ENCODE results near the gene ADAMTS2. TPM values are rescaled to one million over a fixed set of nuclear protein-coding genes. Genes with fewer than 3 reads are reported as not detected.

ADAMTS2 gene
- polyA plus RNA-seq, 1 donor: 5.9 TPM

DNA sequence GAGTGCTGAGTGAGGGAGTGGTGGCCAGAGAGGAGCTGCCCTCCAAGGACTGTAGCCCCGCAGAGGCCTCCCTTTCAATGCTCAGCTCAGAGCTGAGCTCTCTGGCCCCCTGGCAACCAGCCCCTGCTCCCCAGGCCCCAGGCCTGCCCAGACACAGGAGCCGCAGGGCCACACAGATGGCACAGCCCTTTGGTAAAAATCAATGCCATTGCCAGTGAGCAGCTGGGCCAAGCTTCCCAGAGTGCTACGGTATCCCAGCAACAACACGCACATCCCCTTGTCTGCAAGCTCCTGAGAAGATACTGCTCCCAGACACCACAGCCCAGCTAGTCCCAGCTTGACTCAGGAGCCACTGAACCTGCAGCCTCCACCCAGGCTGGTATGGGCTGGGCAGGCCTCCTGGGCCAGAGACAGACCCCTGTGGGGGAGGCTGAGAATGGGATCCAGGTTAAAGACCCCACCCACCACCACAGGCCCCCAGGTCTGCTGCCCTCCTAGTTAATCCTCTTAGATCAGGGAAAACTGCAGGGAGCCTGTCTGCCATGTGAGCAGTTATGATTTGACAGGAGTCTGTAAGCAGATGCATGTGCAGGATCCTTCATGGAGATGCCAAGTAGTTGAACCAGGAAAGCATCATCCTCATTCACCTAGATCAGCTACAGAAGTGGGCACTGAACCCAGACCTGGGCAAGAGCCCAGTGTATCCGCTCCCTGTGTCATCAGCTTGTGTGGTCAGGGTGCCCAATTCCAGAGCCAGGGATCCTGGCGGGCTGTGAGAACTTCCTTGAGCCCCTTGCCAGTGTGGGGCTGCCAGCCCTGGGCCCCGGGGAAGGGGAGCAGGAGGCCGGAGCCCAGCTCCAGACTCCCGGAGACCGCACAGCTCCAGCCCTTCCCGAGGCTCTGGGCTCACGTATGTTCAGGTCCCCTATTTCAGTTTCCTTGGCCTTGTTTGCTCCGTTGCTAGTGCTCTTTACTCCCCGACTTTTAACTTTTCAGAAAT lies 26.7 kb upstream of the ADAMTS2 start:
- H3K4me3 ChIP-seq (ENCODE audit: low read length): no peak overlapping the region
- no peak overlapping the region for H3K27ac ChIP-seq (ENCODE audit: low read length)
- H3K36me3 ChIP-seq (ENCODE audit: control insufficient read depth, insufficient read depth, low read length): no peaks in the 10 kb centered on the region
- H3K9me3 ChIP-seq (ENCODE audit: control insufficient read depth, low read depth, low read length): no peaks in the 10 kb centered on the region
- no peaks in the 10 kb centered on the region for H3K27me3 ChIP-seq (ENCODE audit: control insufficient read depth, insufficient read depth, low read length)
- H3K4me1 ChIP-seq (ENCODE audit: control insufficient read depth, insufficient read depth, low read length): no peaks in the 10 kb centered on the region
- DNase-seq: no peak
- no CpG with 5 or more reads among the region's 14 CpGs for WGBS (ENCODE audit: insufficient coverage, low lambda C conversion rate)

DNA sequence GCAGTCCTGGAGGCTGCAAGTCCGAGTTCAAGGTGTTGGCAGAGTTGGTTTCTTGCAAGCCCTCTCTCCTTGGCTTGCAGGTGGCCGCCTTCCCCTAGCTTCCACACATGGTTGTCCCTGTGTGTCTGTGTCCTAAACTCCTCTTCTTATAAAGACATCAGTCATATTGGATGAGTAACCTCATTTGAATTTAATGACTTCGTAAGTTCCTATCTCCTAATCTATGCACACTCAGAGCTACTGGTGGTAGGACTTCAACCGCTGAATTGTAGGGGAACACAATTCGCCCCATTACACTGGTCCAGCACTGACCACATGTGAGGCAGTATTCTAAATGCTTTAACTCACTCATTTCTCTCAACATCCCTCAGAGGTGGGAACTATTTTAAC lies 25.9 kb upstream of the ADAMTS2 start:
- WGBS (ENCODE audit: insufficient coverage, low lambda C conversion rate): no CpG with 5 or more reads among the region's 5 CpGs
- Histone ChIP-seq H3K4me1 (ENCODE audit: control insufficient read depth, insufficient read depth, low read length) (no peaks in the 10 kb centered on the region), H3K4me3 (ENCODE audit: low read length) (no peak overlapping the region), H3K27me3 (ENCODE audit: control insufficient read depth, insufficient read depth, low read length) (no peaks in the 10 kb centered on the region), H3K36me3 (ENCODE audit: control insufficient read depth, insufficient read depth, low read length) (no peaks in the 10 kb centered on the region), H3K27ac (ENCODE audit: low read length) (no peak overlapping the region), H3K9me3 (ENCODE audit: control insufficient read depth, low read depth, low read length) (no peaks in the 10 kb centered on the region)
- no peak for DNase-seq

DNA sequence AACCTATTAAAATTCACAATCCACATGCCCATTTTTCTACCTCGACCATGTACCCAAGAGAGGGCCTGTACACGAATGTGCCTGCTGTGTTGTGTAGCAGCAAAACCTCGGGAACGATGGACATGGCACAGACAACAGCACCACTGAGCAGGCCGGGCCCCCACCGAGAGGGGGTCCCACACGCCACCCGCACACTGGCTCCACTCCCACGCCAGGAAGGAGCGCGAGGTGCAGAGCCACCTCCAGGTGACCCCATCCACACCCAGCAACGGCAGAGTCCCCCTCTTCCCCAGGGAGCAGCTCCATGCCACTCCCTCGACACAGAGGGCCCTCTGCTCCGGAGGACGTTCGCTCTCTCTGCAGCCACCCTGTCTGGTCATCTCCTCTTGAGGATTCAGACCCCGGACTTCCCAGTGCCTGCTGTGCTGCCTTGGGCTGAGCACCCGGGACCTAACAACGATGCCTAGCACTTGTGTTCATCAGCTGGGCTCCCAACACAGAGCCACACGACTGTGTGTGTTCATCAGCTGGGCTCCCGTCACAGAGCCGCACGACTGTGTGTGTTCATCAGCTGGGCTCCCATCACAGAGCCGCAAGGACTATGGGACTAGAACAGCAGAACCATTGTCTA lies 25.3 kb upstream of the ADAMTS2 start:
- H3K36me3 ChIP-seq (ENCODE audit: control insufficient read depth, insufficient read depth, low read length): no peaks in the 10 kb centered on the region
- H3K4me3 ChIP-seq (ENCODE audit: low read length): no peak overlapping the region
- no peaks in the 10 kb centered on the region for H3K9me3 ChIP-seq (ENCODE audit: control insufficient read depth, low read depth, low read length)
- no CpG with 5 or more reads among the region's 24 CpGs for WGBS (ENCODE audit: insufficient coverage, low lambda C conversion rate)
- H3K27me3 ChIP-seq (ENCODE audit: control insufficient read depth, insufficient read depth, low read length): no peaks in the 10 kb centered on the region
- H3K27ac ChIP-seq (ENCODE audit: low read length): no peak overlapping the region
- DNase-seq: no peak
- no peaks in the 10 kb centered on the region for H3K4me1 ChIP-seq (ENCODE audit: control insufficient read depth, insufficient read depth, low read length)

DNA sequence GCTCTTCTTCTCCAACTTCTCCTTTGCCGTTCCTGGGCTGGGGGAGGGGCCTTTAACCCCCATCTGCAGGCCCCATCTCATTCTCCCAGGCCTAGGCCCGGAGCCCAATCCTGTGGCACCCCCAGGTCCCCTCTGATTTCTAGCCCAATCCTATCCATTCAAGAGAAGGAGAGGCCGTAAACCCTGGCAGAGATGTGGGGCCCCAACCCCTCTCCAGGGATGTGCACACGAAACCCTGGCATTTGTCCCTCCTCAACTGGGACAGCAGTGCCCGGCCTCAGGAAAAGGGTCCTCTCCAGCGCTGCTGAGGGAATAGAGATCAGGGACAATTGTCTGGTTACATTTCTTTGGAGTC lies 24.2 kb upstream of the ADAMTS2 start:
- Histone ChIP-seq H3K4me1 (ENCODE audit: control insufficient read depth, insufficient read depth, low read length) (no peaks in the 10 kb centered on the region), H3K27ac (ENCODE audit: low read length) (no peak overlapping the region), H3K9me3 (ENCODE audit: control insufficient read depth, low read depth, low read length) (no peaks in the 10 kb centered on the region), H3K36me3 (ENCODE audit: control insufficient read depth, insufficient read depth, low read length) (no peaks in the 10 kb centered on the region), H3K27me3 (ENCODE audit: control insufficient read depth, insufficient read depth, low read length) (no peaks in the 10 kb centered on the region), H3K4me3 (ENCODE audit: low read length) (no peak overlapping the region)
- WGBS (ENCODE audit: insufficient coverage, low lambda C conversion rate): no CpG with 5 or more reads among the region's 6 CpGs
- no peak for DNase-seq

DNA sequence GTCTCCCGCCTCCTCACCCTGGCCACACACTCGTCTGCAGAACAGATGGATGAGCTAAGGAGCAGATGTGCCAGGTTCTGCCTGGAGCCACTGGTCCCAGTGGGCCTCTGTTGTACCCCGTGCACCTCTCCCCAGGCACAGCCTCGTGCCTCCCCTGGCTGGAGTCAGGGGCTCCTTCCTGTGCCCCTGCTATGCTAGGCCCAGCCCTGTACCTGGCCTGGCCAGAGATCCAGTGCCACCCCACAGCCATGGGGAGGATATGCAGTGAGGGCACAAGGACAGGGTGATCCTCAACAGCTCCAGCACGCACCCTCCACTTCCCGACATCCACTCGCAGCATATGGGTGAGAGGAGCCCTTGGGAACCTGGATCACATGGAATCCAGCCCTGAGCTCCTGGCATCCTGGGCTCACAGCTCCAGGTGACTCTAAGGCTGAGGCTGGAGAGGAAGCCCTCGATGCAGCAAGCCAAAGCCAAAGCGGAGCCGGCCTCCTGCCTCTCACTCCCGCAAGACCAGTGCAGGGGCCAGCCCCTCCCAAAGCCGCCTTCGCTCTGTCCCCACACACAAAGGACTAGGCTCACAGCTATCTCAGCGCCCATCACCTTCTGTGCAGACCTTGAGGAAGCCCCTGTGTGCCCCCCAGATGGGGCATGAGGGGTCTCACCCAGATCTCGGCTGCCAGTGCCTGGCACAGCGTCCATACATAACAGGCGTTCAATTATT lies 23.7 kb upstream of the ADAMTS2 start:
- H3K4me3 ChIP-seq (ENCODE audit: low read length): no peak overlapping the region
- H3K4me1 ChIP-seq (ENCODE audit: control insufficient read depth, insufficient read depth, low read length): no peaks in the 10 kb centered on the region
- H3K36me3 ChIP-seq (ENCODE audit: control insufficient read depth, insufficient read depth, low read length): no peaks in the 10 kb centered on the region
- no peak overlapping the region for H3K27ac ChIP-seq (ENCODE audit: low read length)
- WGBS (ENCODE audit: insufficient coverage, low lambda C conversion rate): no CpG with 5 or more reads among the region's 17 CpGs
- no peak for DNase-seq
- no peaks in the 10 kb centered on the region for H3K9me3 ChIP-seq (ENCODE audit: control insufficient read depth, low read depth, low read length)
- no peaks in the 10 kb centered on the region for H3K27me3 ChIP-seq (ENCODE audit: control insufficient read depth, insufficient read depth, low read length)

DNA sequence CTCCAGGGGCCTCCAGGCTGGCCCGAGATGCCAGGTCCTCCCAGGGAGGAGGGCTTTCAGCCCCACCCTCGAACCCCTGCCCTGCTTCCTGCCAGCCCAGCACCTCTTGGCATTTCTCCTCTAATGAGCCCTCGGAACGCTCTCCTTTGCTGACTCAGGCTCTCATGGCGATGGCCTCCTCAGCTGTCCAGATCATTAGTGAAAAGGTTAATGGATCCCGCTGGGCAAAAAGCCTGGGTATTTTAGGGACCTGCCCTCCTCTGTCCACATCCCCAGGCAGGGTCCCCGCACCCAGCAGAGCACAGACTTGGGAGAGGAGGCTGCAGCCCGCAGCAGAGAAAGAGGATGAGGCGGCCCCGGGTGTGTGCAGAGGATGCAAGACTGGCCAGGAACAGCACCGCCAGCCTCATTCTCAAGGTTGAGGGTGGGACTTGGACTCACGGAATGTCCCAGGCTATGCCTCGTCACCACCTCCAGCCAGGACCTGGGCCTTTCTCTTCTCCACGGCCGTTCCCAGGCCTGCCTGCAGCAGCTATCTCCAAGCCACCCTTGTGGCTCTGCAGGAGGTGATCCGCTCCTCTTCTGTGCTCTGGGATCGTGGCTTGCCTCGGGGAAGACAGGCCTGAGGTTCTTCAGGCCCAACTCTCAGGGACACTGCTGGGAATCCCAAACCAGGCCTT lies 23.0 kb upstream of the ADAMTS2 start:
- no peak for DNase-seq

DNA sequence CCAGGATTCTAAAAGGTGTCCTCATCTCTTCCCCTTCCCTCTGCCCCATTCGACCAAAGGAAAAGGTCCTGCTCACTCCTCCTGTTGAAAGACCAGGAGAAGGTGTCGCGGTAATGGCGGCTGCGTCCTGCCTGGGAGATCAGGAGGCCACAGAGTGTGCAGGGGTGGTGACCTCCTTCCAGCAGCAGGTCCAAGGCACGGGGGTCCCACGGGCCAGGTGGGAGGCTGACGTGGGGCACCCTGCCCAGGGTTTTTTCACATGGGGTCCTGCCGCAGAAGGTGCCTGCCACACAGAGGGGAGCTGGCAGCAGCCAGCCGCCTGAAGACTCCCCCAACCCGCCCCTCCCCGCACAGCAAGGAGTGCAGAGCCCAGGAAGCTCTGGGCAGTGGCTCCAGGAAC lies 22.2 kb upstream of the ADAMTS2 start:
- Histone ChIP-seq H3K4me1 (ENCODE audit: control insufficient read depth, insufficient read depth, low read length) (no peaks in the 10 kb centered on the region), H3K27me3 (ENCODE audit: control insufficient read depth, insufficient read depth, low read length) (no peaks in the 10 kb centered on the region), H3K36me3 (ENCODE audit: control insufficient read depth, insufficient read depth, low read length) (no peaks in the 10 kb centered on the region), H3K27ac (ENCODE audit: low read length) (no peak overlapping the region), H3K9me3 (ENCODE audit: control insufficient read depth, low read depth, low read length) (no peaks in the 10 kb centered on the region), H3K4me3 (ENCODE audit: low read length) (no peak overlapping the region)
- no CpG with 5 or more reads among the region's 12 CpGs for WGBS (ENCODE audit: insufficient coverage, low lambda C conversion rate)
- no peak for DNase-seq

More for the DNA sequence above, 23.0 kb upstream of the ADAMTS2 start:
- H3K4me1 ChIP-seq (ENCODE audit: control insufficient read depth, insufficient read depth, low read length): no peaks in the 10 kb centered on the region
- H3K36me3 ChIP-seq (ENCODE audit: control insufficient read depth, insufficient read depth, low read length): no peaks in the 10 kb centered on the region
- no peaks in the 10 kb centered on the region for H3K27me3 ChIP-seq (ENCODE audit: control insufficient read depth, insufficient read depth, low read length)
- H3K4me3 ChIP-seq (ENCODE audit: low read length): no peak overlapping the region
- H3K27ac ChIP-seq (ENCODE audit: low read length): no peak overlapping the region
- no CpG with 5 or more reads among the region's 18 CpGs for WGBS (ENCODE audit: insufficient coverage, low lambda C conversion rate)
- H3K9me3 ChIP-seq (ENCODE audit: control insufficient read depth, low read depth, low read length): no peaks in the 10 kb centered on the region

DNA sequence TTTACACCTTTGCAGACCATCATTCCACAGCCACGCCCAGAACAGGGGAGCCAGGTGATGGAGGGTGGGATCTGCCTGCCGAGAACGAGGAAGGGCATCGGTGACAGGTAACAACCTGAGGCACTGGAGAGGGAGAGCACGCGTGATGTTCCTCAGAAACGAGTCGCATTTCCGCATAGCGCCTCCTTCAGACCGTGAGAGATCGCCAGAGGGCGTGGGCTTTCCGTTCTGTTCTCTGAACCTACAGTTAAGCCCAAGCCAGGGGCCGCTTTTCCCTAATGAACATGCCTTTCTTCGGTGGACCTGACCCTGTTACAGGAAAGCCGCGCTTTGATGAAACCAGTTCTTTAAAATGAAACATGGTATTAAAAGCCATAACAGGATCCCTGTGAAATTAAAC lies 17.1 kb upstream of the ADAMTS2 start:
- no peaks in the 10 kb centered on the region for H3K36me3 ChIP-seq (ENCODE audit: control insufficient read depth, insufficient read depth, low read length)
- no peak for DNase-seq
- H3K4me3 ChIP-seq (ENCODE audit: low read length): no peak overlapping the region
- no peaks in the 10 kb centered on the region for H3K27me3 ChIP-seq (ENCODE audit: control insufficient read depth, insufficient read depth, low read length)
- no peak overlapping the region for H3K27ac ChIP-seq (ENCODE audit: low read length)
- H3K4me1 ChIP-seq (ENCODE audit: control insufficient read depth, insufficient read depth, low read length): no peaks in the 10 kb centered on the region
- H3K9me3 ChIP-seq (ENCODE audit: control insufficient read depth, low read depth, low read length): peaks cover 5% of the 10 kb centered on the region
- 87% methylated on average over 3 of the region's 18 CpGs for WGBS (ENCODE audit: insufficient coverage, low lambda C conversion rate)

DNA sequence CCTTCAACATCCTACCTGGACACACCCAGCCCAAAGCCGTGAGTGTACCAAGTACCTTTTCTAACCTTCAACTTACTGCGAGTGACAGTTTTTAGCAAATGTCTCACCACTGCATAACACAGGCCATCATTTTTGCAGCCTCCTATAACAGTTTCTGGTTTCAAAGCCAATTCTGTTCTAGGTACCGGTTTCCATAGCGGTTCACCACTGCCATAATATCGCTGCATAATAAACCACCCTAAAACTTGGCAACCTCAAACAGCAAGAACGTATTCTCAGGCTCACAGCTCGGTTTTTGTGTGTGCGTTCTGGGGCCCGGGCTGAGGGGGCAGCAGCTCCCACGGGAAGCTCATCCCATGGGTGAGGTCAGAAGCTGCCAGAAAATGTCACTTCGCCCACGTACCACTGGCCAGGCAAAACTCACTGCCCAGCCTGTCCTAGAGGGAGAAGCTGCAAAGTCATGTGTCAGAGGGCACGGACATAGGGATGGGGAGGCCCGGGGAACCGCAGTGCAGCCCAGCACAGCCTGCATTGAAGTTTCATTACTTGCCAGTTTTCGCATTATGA lies 15.9 kb upstream of the ADAMTS2 start:
- peaks cover 8% of the 10 kb centered on the region for H3K9me3 ChIP-seq (ENCODE audit: control insufficient read depth, low read depth, low read length)
- no peaks in the 10 kb centered on the region for H3K36me3 ChIP-seq (ENCODE audit: control insufficient read depth, insufficient read depth, low read length)
- whole genome bisulfite sequencing (ENCODE audit: insufficient coverage, low lambda C conversion rate): no CpG with 5 or more reads among the region's 16 CpGs
- no peaks in the 10 kb centered on the region for H3K4me1 ChIP-seq (ENCODE audit: control insufficient read depth, insufficient read depth, low read length)
- no peak overlapping the region for H3K4me3 ChIP-seq (ENCODE audit: low read length)
- DNase-seq: no peak
- H3K27me3 ChIP-seq (ENCODE audit: control insufficient read depth, insufficient read depth, low read length): no peaks in the 10 kb centered on the region
- no peak overlapping the region for H3K27ac ChIP-seq (ENCODE audit: low read length)

DNA sequence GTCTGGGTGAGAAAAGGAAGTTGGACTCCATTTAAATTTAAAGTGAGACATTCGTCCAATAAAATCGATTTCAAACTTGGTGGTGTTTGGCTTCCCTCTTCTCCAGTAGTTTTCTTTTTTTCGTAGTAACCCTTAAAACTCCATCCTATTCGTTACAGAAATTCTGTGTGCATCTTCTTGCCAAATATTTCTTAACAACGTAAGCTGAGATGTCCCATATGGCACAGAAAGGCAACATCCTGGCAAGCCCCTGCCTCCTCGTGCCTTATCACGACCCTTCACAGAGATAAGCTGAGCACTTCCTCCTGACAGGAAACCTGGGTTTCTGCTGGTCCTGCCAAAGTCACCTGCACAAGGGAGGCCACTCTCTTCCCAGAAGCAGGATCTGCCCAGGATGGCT lies 11.8 kb upstream of the ADAMTS2 start:
- H3K27ac ChIP-seq (ENCODE audit: low read length): no peak overlapping the region
- 80% methylated on average over 2 of the region's 7 CpGs for WGBS (ENCODE audit: insufficient coverage, low lambda C conversion rate)

More for the DNA sequence above, 11.8 kb upstream of the ADAMTS2 start:
- no peaks in the 10 kb centered on the region for H3K27me3 ChIP-seq (ENCODE audit: control insufficient read depth, insufficient read depth, low read length)
- H3K4me1 ChIP-seq (ENCODE audit: control insufficient read depth, insufficient read depth, low read length): no peaks in the 10 kb centered on the region
- no peaks in the 10 kb centered on the region for H3K36me3 ChIP-seq (ENCODE audit: control insufficient read depth, insufficient read depth, low read length)
- peaks cover 10% of the 10 kb centered on the region for H3K9me3 ChIP-seq (ENCODE audit: control insufficient read depth, low read depth, low read length)
- H3K4me3 ChIP-seq (ENCODE audit: low read length): no peak overlapping the region
- no peak for DNase-seq
